ENCODE results near the gene TXNRD2. TPM values are rescaled to one million over a fixed set of nuclear protein-coding genes. Genes with fewer than 3 reads are reported as not detected.

TXNRD2 gene
- total and polyA plus RNA-seq, 2 experiments from 2014 or later = 11.2 to 12.4 TPM

- peak overlapping the region; percentile 57 for H3K4me3 ChIP-seq
- H3K36me3 Mint-ChIP-seq (ENCODE audit: low read depth) = peaks cover 14% of the 10 kb centered on the region
- peaks cover under 1% of the 10 kb centered on the region; the same call in 1 of the 2 replicates for H3K36me3 ChIP-seq (ENCODE audit: insufficient read depth)
- H2AFZ ChIP-seq = peak overlapping the region; percentile 83; the same call in 1 of the 2 replicates
- H3K79me2 ChIP-seq (replicated peaks; ENCODE audit: insufficient read depth) = no peaks in the 10 kb centered on the region; the same call in 1 of the 2 replicates
- 0 out of 2 replicates have a peak, but pooled peaks cover 7% of the 10 kb centered on the region for H3F3A ChIP-seq (replicated peaks; ENCODE audit: low read depth)
- peaks cover 7% of the 10 kb centered on the region for H3K27me3 Mint-ChIP-seq (ENCODE audit: insufficient read depth, low read depth, poor library complexity)
- peaks cover 10% of the 10 kb centered on the region for H3K4me1 ChIP-seq (ENCODE audit: insufficient read depth)
- H3K9me3 Mint-ChIP-seq = peaks cover 13% of the 10 kb centered on the region
- H3K27ac ChIP-seq (ENCODE audit: low read depth) = no peak overlapping the region
- H3K4me2 ChIP-seq = peak overlapping the region; percentile 76
- TF ChIP-seq EZH2 (IDR thresholded peaks at IDR 0.05; ENCODE audit: low read depth, unreplicated experiment) = no peak
- TF ChIP-seq JUNB (IDR thresholded peaks at IDR 0.05; ENCODE audit: unreplicated experiment) = no peak
- TF ChIP-seq ZNF331 (CRISPR knock-in tag; IDR thresholded peaks at IDR 0.05; ENCODE audit: low read depth) = no peak
- TF ChIP-seq ZNF114 (CRISPR knock-in tag; IDR thresholded peaks at IDR 0.05) = no peak
- no peak for TF ChIP-seq CREB1 (CRISPR knock-in tag; IDR thresholded peaks at IDR 0.05; ENCODE audit: low read depth)
- TF ChIP-seq NANOG (IDR thresholded peaks at IDR 0.05; ENCODE audit: borderline replicate concordance) = no peak
- TF ChIP-seq, protein P1, sequence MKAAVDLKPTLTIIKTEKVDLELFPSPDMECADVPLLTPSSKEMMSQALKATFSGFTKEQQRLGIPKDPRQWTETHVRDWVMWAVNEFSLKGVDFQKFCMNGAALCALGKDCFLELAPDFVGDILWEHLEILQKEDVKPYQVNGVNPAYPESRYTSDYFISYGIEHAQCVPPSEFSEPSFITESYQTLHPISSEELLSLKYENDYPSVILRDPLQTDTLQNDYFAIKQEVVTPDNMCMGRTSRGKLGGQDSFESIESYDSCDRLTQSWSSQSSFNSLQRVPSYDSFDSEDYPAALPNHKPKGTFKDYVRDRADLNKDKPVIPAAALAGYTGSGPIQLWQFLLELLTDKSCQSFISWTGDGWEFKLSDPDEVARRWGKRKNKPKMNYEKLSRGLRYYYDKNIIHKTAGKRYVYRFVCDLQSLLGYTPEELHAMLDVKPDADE (IDR thresholded peaks at IDR 0.05) = no peak
- TF ChIP-seq, protein P2, sequence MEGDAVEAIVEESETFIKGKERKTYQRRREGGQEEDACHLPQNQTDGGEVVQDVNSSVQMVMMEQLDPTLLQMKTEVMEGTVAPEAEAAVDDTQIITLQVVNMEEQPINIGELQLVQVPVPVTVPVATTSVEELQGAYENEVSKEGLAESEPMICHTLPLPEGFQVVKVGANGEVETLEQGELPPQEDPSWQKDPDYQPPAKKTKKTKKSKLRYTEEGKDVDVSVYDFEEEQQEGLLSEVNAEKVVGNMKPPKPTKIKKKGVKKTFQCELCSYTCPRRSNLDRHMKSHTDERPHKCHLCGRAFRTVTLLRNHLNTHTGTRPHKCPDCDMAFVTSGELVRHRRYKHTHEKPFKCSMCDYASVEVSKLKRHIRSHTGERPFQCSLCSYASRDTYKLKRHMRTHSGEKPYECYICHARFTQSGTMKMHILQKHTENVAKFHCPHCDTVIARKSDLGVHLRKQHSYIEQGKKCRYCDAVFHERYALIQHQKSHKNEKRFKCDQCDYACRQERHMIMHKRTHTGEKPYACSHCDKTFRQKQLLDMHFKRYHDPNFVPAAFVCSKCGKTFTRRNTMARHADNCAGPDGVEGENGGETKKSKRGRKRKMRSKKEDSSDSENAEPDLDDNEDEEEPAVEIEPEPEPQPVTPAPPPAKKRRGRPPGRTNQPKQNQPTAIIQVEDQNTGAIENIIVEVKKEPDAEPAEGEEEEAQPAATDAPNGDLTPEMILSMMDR (conservative IDR thresholded peaks at IDR 0.05; ENCODE audit: low read depth in 2 of 2) = no peak
- TF ChIP-seq ZNF462 (CRISPR knock-in tag; IDR thresholded peaks at IDR 0.05) = no peak
- no peak for TF ChIP-seq EZH2phosphoT487 (IDR thresholded peaks at IDR 0.05; ENCODE audit: unreplicated experiment)
- no peak for TF ChIP-seq POLR2AphosphoS5 (IDR thresholded peaks at IDR 0.05; ENCODE audit: low read depth)
- TF ChIP-seq, protein P3, sequence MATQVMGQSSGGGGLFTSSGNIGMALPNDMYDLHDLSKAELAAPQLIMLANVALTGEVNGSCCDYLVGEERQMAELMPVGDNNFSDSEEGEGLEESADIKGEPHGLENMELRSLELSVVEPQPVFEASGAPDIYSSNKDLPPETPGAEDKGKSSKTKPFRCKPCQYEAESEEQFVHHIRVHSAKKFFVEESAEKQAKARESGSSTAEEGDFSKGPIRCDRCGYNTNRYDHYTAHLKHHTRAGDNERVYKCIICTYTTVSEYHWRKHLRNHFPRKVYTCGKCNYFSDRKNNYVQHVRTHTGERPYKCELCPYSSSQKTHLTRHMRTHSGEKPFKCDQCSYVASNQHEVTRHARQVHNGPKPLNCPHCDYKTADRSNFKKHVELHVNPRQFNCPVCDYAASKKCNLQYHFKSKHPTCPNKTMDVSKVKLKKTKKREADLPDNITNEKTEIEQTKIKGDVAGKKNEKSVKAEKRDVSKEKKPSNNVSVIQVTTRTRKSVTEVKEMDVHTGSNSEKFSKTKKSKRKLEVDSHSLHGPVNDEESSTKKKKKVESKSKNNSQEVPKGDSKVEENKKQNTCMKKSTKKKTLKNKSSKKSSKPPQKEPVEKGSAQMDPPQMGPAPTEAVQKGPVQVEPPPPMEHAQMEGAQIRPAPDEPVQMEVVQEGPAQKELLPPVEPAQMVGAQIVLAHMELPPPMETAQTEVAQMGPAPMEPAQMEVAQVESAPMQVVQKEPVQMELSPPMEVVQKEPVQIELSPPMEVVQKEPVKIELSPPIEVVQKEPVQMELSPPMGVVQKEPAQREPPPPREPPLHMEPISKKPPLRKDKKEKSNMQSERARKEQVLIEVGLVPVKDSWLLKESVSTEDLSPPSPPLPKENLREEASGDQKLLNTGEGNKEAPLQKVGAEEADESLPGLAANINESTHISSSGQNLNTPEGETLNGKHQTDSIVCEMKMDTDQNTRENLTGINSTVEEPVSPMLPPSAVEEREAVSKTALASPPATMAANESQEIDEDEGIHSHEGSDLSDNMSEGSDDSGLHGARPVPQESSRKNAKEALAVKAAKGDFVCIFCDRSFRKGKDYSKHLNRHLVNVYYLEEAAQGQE (IDR thresholded peaks at IDR 0.05; ENCODE audit: unreplicated experiment) = no peak
- no peak for TF ChIP-seq STAT1 (IDR thresholded peaks at IDR 0.05; ENCODE audit: unreplicated experiment)
- H3K4me1 Mint-ChIP-seq = peaks cover 19% of the 10 kb centered on the region
- no peaks in the 10 kb centered on the region for H3K27me3 ChIP-seq (ENCODE audit: insufficient read depth)
- H3K9me2 ChIP-seq (ENCODE audit: insufficient read depth) = peaks cover 3% of the 10 kb centered on the region; the same call in 1 of the 2 replicates
- no peaks in the 10 kb centered on the region for H4K20me1 ChIP-seq (replicated peaks; ENCODE audit: insufficient read depth)
- no peak for ATAC-seq
- peak overlapping the region; percentile 90 for H3K4me3 Mint-ChIP-seq
- no peak for DNase-seq (ENCODE audit: low spot score)
- H3K27ac Mint-ChIP-seq = no peak overlapping the region
These were observed 868 bp downstream of the TXNRD2 start for GRCh38 chr22:19940536-19941364.
